ENCODE results near the gene ERBIN. TPM values are rescaled to one million over a fixed set of nuclear protein-coding genes. Genes with fewer than 3 reads are reported as not detected.

Gene ERBIN
- polyA plus RNA-seq, 2 donors: 12.5 to 13.0 TPM

DNA sequence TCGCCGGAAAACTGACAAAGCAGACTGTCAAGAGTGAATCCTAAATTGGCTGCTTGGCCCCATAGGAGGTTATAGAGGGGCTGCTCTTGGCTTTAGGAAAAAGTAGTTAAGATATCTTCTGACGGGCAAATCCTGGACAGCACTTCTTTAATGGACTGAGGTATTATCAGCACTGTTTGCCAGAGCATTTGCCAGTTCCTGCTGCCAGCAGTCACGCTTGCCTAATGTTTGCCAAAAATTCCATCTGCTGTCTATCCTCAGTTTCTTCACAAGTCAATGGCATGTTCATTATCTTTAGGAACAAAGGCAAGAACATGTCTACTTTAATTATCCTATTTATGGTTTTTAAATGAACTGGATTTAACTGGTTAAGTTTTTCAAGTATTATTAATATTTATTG, 191.9 kb downstream of the ERBIN start:
- no peak overlapping the region for H3K27ac ChIP-seq (ENCODE audit: low read depth in 2 of 2, low read length in 1 of 2)
- no peak overlapping the region for H3K4me3 ChIP-seq (ENCODE audit: low read depth in 1 of 2, low read length in 2 of 2)
- no peaks in the 10 kb centered on the region for H3K36me3 ChIP-seq (ENCODE audit: control insufficient read depth in 2 of 2, insufficient read depth in 2 of 2, low read length in 1 of 2)
- H3K9me3 ChIP-seq (ENCODE audit: control insufficient read depth in 2 of 2, insufficient read depth in 1 of 2, low read depth in 1 of 2, low read length in 1 of 2): no peaks in the 10 kb centered on the region
- H3K27me3 ChIP-seq (ENCODE audit: control insufficient read depth in 1 of 2, insufficient read depth in 2 of 2, low read length in 2 of 2): no peaks in the 10 kb centered on the region
- no peaks in the 10 kb centered on the region for H3K4me1 ChIP-seq (ENCODE audit: control insufficient read depth in 2 of 2, insufficient read depth in 2 of 2, low read length in 1 of 2)
- WGBS, 2 donors: 75 to 77% methylated on average over 4 of the region's 4 CpGs

DNA sequence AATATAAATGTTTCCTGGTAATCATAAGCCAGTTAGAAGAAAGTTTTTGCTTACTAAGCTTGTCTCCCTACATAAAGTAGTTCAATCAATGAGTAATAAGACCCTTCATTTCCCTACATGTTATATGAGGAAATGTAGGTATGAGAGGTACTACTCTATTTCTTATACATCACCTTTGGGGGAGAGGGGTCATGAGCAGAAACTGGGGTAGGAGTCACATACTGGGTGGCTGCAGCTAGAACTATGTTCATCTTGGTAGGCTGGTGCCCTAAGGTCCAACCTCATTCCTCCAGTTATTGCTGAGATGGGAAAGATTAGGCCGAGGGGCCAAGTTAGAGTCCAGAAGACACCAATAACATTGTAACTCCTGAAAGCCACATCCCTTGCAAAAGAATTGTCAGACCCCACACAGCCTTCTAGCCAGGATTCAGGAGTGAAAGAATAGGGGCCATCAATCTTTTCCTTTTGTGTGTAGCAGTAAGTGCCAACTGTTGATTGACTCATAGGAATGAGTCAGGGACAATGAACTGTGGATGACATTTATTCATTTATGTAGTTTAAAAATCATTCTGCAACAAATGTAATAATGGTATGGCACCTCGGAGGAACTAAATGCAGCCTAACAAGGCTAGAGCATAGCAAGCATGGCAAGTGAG, 196.1 kb downstream of the ERBIN start:
- no peaks in the 10 kb centered on the region for H3K27me3 ChIP-seq (ENCODE audit: control insufficient read depth in 1 of 2, insufficient read depth in 2 of 2, low read length in 2 of 2)
- H3K4me3 ChIP-seq (ENCODE audit: low read depth in 1 of 2, low read length in 2 of 2): no peak overlapping the region
- no peaks in the 10 kb centered on the region for H3K36me3 ChIP-seq (ENCODE audit: control insufficient read depth in 2 of 2, insufficient read depth in 2 of 2, low read length in 1 of 2)
- H3K4me1 ChIP-seq (ENCODE audit: control insufficient read depth in 2 of 2, insufficient read depth in 2 of 2, low read length in 1 of 2): no peaks in the 10 kb centered on the region
- H3K9me3 ChIP-seq (ENCODE audit: control insufficient read depth in 2 of 2, insufficient read depth in 1 of 2, low read depth in 1 of 2, low read length in 1 of 2): no peaks in the 10 kb centered on the region
- H3K27ac ChIP-seq (ENCODE audit: low read depth in 2 of 2, low read length in 1 of 2): no peak overlapping the region
- WGBS, 2 donors: 86 to 87% methylated on average over 2 of the region's 2 CpGs

DNA sequence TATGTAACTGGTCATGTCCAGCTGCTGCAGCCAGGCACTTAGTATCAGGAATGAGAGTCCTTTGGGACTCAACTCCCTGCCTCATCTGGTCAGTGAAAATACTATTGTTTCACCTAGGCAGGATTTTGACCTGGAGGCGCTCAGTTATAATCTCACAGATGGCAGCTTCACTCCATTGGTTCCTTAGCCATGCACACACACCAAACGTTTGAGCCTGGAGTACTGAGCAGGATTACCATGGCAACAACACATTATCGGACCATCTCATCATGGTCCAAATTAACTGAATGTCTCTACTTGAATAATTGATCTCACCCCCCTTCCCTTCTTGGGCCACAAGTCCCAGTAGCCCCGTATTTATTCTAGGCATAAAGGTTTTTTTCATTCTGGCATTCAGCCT, 202.8 kb downstream of the ERBIN start:
- no peaks in the 10 kb centered on the region for H3K4me1 ChIP-seq (ENCODE audit: control insufficient read depth in 2 of 2, insufficient read depth in 2 of 2, low read length in 1 of 2)
- H3K27me3 ChIP-seq (ENCODE audit: control insufficient read depth in 1 of 2, insufficient read depth in 2 of 2, low read length in 2 of 2): no peaks in the 10 kb centered on the region
- no peaks in the 10 kb centered on the region for H3K9me3 ChIP-seq (ENCODE audit: control insufficient read depth in 2 of 2, insufficient read depth in 1 of 2, low read depth in 1 of 2, low read length in 1 of 2)
- no peak overlapping the region for H3K4me3 ChIP-seq (ENCODE audit: low read depth in 1 of 2, low read length in 2 of 2)
- no peak overlapping the region for H3K27ac ChIP-seq (ENCODE audit: low read depth in 2 of 2, low read length in 1 of 2)
- WGBS, 2 donors: 68 to 75% methylated on average over 4 of the region's 4 CpGs
- H3K36me3 ChIP-seq (ENCODE audit: control insufficient read depth in 2 of 2, insufficient read depth in 2 of 2, low read length in 1 of 2): no peaks in the 10 kb centered on the region

DNA sequence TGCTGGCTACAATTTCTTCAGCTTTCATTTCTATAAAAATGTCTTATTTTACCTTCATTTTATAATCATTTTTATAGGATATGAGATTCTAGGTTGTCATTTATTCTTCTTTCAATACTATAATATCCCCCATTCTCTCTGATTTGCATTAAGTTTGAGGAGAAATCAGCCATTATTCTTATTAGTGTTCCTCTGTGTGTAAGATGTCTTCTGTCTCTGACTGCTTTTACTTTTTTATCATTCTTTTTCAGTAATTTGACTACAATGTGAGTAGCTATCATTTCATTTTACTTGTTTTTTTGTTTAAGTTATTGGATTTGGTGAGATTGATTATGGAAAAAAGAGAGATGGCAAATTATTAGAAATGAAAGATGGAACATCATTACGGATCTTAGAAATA, 204.1 kb downstream of the ERBIN start:
- WGBS, 2 donors: 96 to 100% methylated on average over 1 of the region's 1 CpG
- Histone ChIP-seq H3K9me3 (ENCODE audit: control insufficient read depth in 2 of 2, insufficient read depth in 1 of 2, low read depth in 1 of 2, low read length in 1 of 2) (no peaks in the 10 kb centered on the region), H3K36me3 (ENCODE audit: control insufficient read depth in 2 of 2, insufficient read depth in 2 of 2, low read length in 1 of 2) (no peaks in the 10 kb centered on the region), H3K27me3 (ENCODE audit: control insufficient read depth in 1 of 2, insufficient read depth in 2 of 2, low read length in 2 of 2) (no peaks in the 10 kb centered on the region), H3K4me3 (ENCODE audit: low read depth in 1 of 2, low read length in 2 of 2) (no peak overlapping the region), H3K27ac (ENCODE audit: low read depth in 2 of 2, low read length in 1 of 2) (no peak overlapping the region), H3K4me1 (ENCODE audit: control insufficient read depth in 2 of 2, insufficient read depth in 2 of 2, low read length in 1 of 2) (no peaks in the 10 kb centered on the region)

Other genes starting within 250 kb of the ERBIN start
- under 1 TPM; 0.73 to 0.89 TPM for gene SGTB, start 204.5 kb upstream of the ERBIN start, polyA plus RNA-seq
- 1 to 10 TPM; 2.3 to 6.0 TPM for gene NLN, start 204.4 kb upstream of the ERBIN start, polyA plus RNA-seq
- 10 to 100 TPM; 17.6 to 41.8 TPM for gene SREK1, start 217.7 kb downstream of the ERBIN start, polyA plus RNA-seq

All from esophagus (tissue), 2 donors.